ENCODE results near the gene IGF2. TPM values are rescaled to one million over a fixed set of nuclear protein-coding genes. Genes with fewer than 3 reads are reported as not detected.

Gene IGF2
- total RNA-seq, 1 experiment from 2014 or later = 14.5 TPM

GRCh38 chr11:2085251-2086066, 53.7 kb downstream of the IGF2 start:
- H3K4me3 ChIP-seq (ENCODE audit: low read depth in 2 of 2, low read length in 2 of 2) = no peak overlapping the region
- no peak for ATAC-seq
- no peak overlapping the region for H3K27ac ChIP-seq (ENCODE audit: low read length)
- POLR2A ChIA-PET = no interaction called here
- H3K36me3 ChIP-seq (ENCODE audit: control insufficient read depth, insufficient read depth, low read length) = no peaks in the 10 kb centered on the region
- H3K4me1 ChIP-seq (ENCODE audit: control insufficient read depth, insufficient read depth, low read length) = no peaks in the 10 kb centered on the region
- no peak for DNase-seq (ENCODE audit: low read depth, low spot score)
- peaks cover 6% of the 10 kb centered on the region; the same call in 1 of the 2 replicates for H3K9me3 ChIP-seq (ENCODE audit: control insufficient read depth, insufficient read depth, low read depth, low read length)
- no peaks in the 10 kb centered on the region for H3K27me3 ChIP-seq (ENCODE audit: control insufficient read depth, insufficient read depth, low read length)
- CTCF ChIA-PET = interaction anchor here (0.6 kb wide), 1 partner anchor 11 kb away, joined by 9 read pairs; no protein-coding TSS in a partner anchor
- in situ Hi-C loops (cut with HindIII; ENCODE audit: low pct_unique_long_range_greater_than_20kb, low sequenced_read_pairs) (no loop called here), intact Hi-C loops (cut with micrococcal nuclease; ENCODE audit: unreplicated experiment) (no loop called here)
- TF ChIP-seq SIN3A (IDR thresholded peaks at IDR 0.05; ENCODE audit: borderline replicate concordance, insufficient read depth, low read depth, low read length) = no peak
- TF ChIP-seq REST (IDR thresholded peaks at IDR 0.05; ENCODE audit: insufficient read depth in 1 of 2, low read depth in 2 of 2, low read length in 1 of 2) = no peak
- no peak for TF ChIP-seq CTCF (IDR thresholded peaks at IDR 0.05)
- TF ChIP-seq POLR2AphosphoS5 (IDR thresholded peaks at IDR 0.05; ENCODE audit: low read depth, low read length) = no peak
- TF ChIP-seq TCF7L2 (IDR thresholded peaks at IDR 0.05; ENCODE audit: low read depth, low read length) = no peak
- no TSS peak for BruUV-seq (replicated peaks)

- TF ChIP-seq REST (IDR thresholded peaks at IDR 0.05; ENCODE audit: insufficient read depth in 1 of 2, low read depth in 2 of 2, low read length in 1 of 2) (no peak), SIN3A (IDR thresholded peaks at IDR 0.05; ENCODE audit: borderline replicate concordance, insufficient read depth, low read depth, low read length) (no peak), CTCF (IDR thresholded peaks at IDR 0.05) (no peak), POLR2AphosphoS5 (IDR thresholded peaks at IDR 0.05; ENCODE audit: low read depth, low read length) (no peak), TCF7L2 (IDR thresholded peaks at IDR 0.05; ENCODE audit: low read depth, low read length) (no peak)
- ATAC-seq (no peak), DNase-seq (ENCODE audit: low read depth, low spot score) (no peak)
- no TSS peak for BruUV-seq (replicated peaks)
- no peaks in the 10 kb centered on the region for H3K36me3 ChIP-seq (ENCODE audit: control insufficient read depth, insufficient read depth, low read length)
- no peaks in the 10 kb centered on the region for H3K27me3 ChIP-seq (ENCODE audit: control insufficient read depth, insufficient read depth, low read length)
- in situ Hi-C loops (cut with HindIII; ENCODE audit: low pct_unique_long_range_greater_than_20kb, low sequenced_read_pairs) = no loop called here
- no peak overlapping the region for H3K27ac ChIP-seq (ENCODE audit: low read length)
- ChIA-PET POLR2A (no interaction called here), CTCF (no interaction called here)
- peaks cover 6% of the 10 kb centered on the region; the same call in 1 of the 2 replicates for H3K9me3 ChIP-seq (ENCODE audit: control insufficient read depth, insufficient read depth, low read depth, low read length)
- intact Hi-C loops (cut with micrococcal nuclease; ENCODE audit: unreplicated experiment) = no loop called here
- H3K4me1 ChIP-seq (ENCODE audit: control insufficient read depth, insufficient read depth, low read length) = no peaks in the 10 kb centered on the region
- no peak overlapping the region for H3K4me3 ChIP-seq (ENCODE audit: low read depth in 2 of 2, low read length in 2 of 2)
Observed at GRCh38 chr11:2084721-2085120, 54.5 kb downstream of the IGF2 start.

Data from Panc1 (cell line).